PC-9 (cell line): ENCODE data around the gene CALN1.

Experiments
- CTCF ChIP-seq: fragments of 200-600 bp; sonication (generic); conservative IDR thresholded peaks from 2 replicates; pipeline ENCODE4 v1.6.1; 2017; ENCODE audit warnings: mixed run types, antibody characterized with exemption, mild to moderate bottlenecking, moderate library complexity
- EZH2 ChIP-seq: fragments of 200-600 bp; sonication (generic); IDR thresholded peaks from 2 replicates; pipeline ENCODE4 v1.8.0; 2017; ENCODE audit warnings: antibody characterized with exemption, low read depth

- TF ChIP-seq CTCF (no peak), EZH2 (no peak)
Measured at GRCh38 chr7:71854546-71855397, 557.4 kb downstream of the CALN1 start.
